HEK293T (cell line): ENCODE data around the gene ARVCF.

ENCODE experiments used
- ARNT ChIP-seq: fragments of 450-650 bp; IDR thresholded peaks from 2 replicates; pipeline ENCODE4 v1.6.1; 2017; ENCODE audit warnings: mild to moderate bottlenecking
- FOXK2 ChIP-seq: fragments of 450-650 bp; IDR thresholded peaks from 2 replicates; pipeline ENCODE4 v1.6.1; 2016; ENCODE audit warnings: mild to moderate bottlenecking
- HDGF ChIP-seq: fragments of 450-650 bp; IDR thresholded peaks from 2 replicates; pipeline ENCODE4 v1.6.1; 2017; ENCODE audit warnings: antibody characterized with exemption, borderline replicate concordance

DNA sequence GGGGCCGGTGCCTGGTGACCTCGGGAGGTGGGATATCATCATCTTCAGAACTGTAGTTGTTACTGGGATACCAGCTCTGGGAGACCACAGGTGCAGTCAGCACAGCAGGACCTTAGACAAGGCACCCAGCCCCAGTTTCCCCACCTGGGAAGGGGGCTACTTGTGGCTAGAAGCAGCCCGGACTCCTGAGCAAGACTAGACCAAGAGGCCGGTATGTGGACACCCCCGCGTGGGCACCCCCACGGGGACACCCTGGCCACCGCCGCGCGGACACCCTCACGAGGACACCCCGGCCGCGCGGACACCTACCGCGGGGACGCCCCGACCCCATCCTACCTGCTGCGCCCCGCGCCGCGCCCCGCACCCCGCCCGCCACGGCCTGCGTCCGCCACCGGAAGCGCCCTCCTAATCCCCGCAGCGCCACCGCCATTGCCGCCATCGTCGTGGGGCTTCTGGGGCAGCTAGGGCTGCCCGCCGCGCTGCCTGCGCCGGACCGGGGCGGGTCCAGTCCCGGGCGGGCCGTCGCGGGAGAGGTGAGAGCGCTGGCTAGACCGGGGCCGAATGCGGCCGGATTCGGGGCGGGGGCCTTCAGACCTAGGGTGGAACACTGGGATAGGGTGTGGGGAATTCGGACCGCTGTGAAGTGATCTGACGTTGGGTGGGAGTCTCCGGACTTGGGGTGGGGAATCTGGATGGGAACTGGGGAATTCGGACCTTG is 75.1 kb downstream of the ARVCF start, which contains the start of the genes COMT and TXNRD2:
- TF ChIP-seq HDGF (no peak), FOXK2 (no peak), ARNT (no peak)
